Liver (tissue), 9 donors: ENCODE data around the gene TMEM183A. TPM values are rescaled to one million over a fixed set of nuclear protein-coding genes. Genes with fewer than 3 reads are reported as not detected.

Source experiments
- DNase-seq: peaks from one replicate; pipeline ENCODE4 v3.0.0-alpha.2; 2017; ENCODE audit warnings: low spot score
- H3K27ac ChIP-seq, 2 donors: one replicate each; pipeline ENCODE4 v1.7.0; 2013; ENCODE audit warnings: inconsistent platforms in 2 of 2, low read length in 2 of 2, control low read depth in 1 of 2, low read depth in 1 of 2, mild to moderate bottlenecking in 1 of 2
- H3K27me3 ChIP-seq, 4 donors: one replicate each; pipeline versions ENCODE4 v1.6.1 to v1.7.0; 2013; ENCODE audit warnings: low read length in 3 of 4, inconsistent platforms in 1 of 4, mild to moderate bottlenecking in 1 of 4, moderate library complexity in 1 of 4; ENCODE audit not compliant: control insufficient read depth in 4 of 4, insufficient read depth in 4 of 4
- H3K36me3 ChIP-seq, 4 donors: one replicate each; pipeline versions ENCODE4 v1.6.1 to v1.7.0; 2013; ENCODE audit warnings: low read length in 3 of 4, mild to moderate bottlenecking in 3 of 4, low read depth in 1 of 4, moderate library complexity in 1 of 4; ENCODE audit not compliant: control insufficient read depth in 4 of 4, insufficient read depth in 3 of 4
- H3K4me1 ChIP-seq, 4 donors: one replicate each; pipeline versions ENCODE4 v1.6.1 to v1.7.0; 2013; ENCODE audit warnings: low read length in 3 of 4, mild to moderate bottlenecking in 3 of 4, moderate library complexity in 1 of 4; ENCODE audit not compliant: control insufficient read depth in 4 of 4, insufficient read depth in 4 of 4
- H3K4me3 ChIP-seq, 3 donors: one replicate each; pipeline versions ENCODE4 v1.6.1 to v1.7.0; 2013; ENCODE audit warnings: low read length in 3 of 3, control low read depth in 1 of 3, low read depth in 1 of 3, mild to moderate bottlenecking in 1 of 3
- H3K9ac ChIP-seq, 2 donors: one replicate each; pipeline ENCODE4 v1.7.0; 2013; ENCODE audit warnings: low read length in 2 of 2, mild to moderate bottlenecking in 2 of 2, moderate library complexity in 2 of 2, control low read depth in 1 of 2, low read depth in 1 of 2
- H3K9me3 ChIP-seq, 4 donors: one replicate each; pipeline versions ENCODE4 v1.6.1 to v1.7.0; 2013; ENCODE audit warnings: low read length in 3 of 4; ENCODE audit not compliant: control insufficient read depth in 4 of 4
- EGR1 ChIP-seq, 2 donors: IDR thresholded peaks; 2 replicates each; pipeline ENCODE4 v1.6.1; 2016 to 2018; ENCODE audit warnings: antibody characterized with exemption in 2 of 2, low read depth in 2 of 2
- FOXA1 ChIP-seq: IDR thresholded peaks from 2 replicates; pipeline ENCODE4 v1.6.1; 2016; ENCODE audit warnings: antibody characterized with exemption
- FOXA2 ChIP-seq: IDR thresholded peaks from 2 replicates; pipeline ENCODE4 v1.6.1; 2016; ENCODE audit warnings: antibody characterized with exemption
- GABPA ChIP-seq, 2 donors: IDR thresholded peaks in 1 of 2; conservative IDR thresholded peaks in 1 of 2; 2 replicates each; pipeline ENCODE4 v1.6.1; 2016; ENCODE audit warnings: antibody characterized with exemption in 2 of 2, mild to moderate bottlenecking in 1 of 2, moderate library complexity in 1 of 2
- HNF4G ChIP-seq: IDR thresholded peaks from 2 replicates; pipeline ENCODE4 v1.6.1; 2016; ENCODE audit warnings: antibody characterized with exemption
- NR2F2 ChIP-seq: IDR thresholded peaks from 2 replicates; pipeline ENCODE4 v1.6.1; 2016; ENCODE audit warnings: antibody characterized with exemption
- RAD21 ChIP-seq, 2 donors: IDR thresholded peaks; 2 replicates each; pipeline ENCODE4 v1.6.1; 2016; ENCODE audit warnings: antibody characterized with exemption in 2 of 2, mild to moderate bottlenecking in 2 of 2
- RXRA ChIP-seq, 2 donors: IDR thresholded peaks; 2 replicates each; pipeline ENCODE4 v1.6.1; 2017 to 2018; ENCODE audit warnings: antibody characterized with exemption in 2 of 2, mild to moderate bottlenecking in 1 of 2
- SP1 ChIP-seq: IDR thresholded peaks from 2 replicates; pipeline ENCODE4 v1.6.1; 2018; ENCODE audit warnings: antibody characterized with exemption, mild to moderate bottlenecking
- TAF1 ChIP-seq: conservative IDR thresholded peaks from 2 replicates; pipeline ENCODE4 v1.6.1; 2016; ENCODE audit warnings: antibody characterized with exemption, mild to moderate bottlenecking
- YY1 ChIP-seq: IDR thresholded peaks from 2 replicates; pipeline ENCODE4 v1.6.1; 2016; ENCODE audit warnings: antibody characterized with exemption, mild to moderate bottlenecking
- WGBS: extraction: QIAGEN DNeasy Blood & Tissue Kit; methylation state at CpG from one replicate; pipeline ENCODE4 v1.1.7; 2013; 5-methylcytosine and 5-hydroxymethylcytosine counted together
- polyA plus RNA-seq, 2 donors: library from polyadenylated mRNA; stranded (reverse) in 1 of 2; unstranded in 1 of 2; fragments of 200-250 nt in 1 of 2; fragments of >200 nt in 1 of 2; fragmentation: Nextera tagmentation in 1 of 2; extraction: Ambion mirVana in 1 of 2; gene quantifications; one replicate each; pipeline versions ENCODE4 v1.2.1 to v1.2.3, GENCODE V29; 2013 to 2015
- total RNA-seq, 2 donors: library from RNA; depleted of rRNA; stranded (reverse); fragments of >200 nt; gene quantifications; one replicate each; pipeline ENCODE4 v1.2.3, GENCODE V29; 2014
- TF ChIP-seq, protein P1 (sequence below): IDR thresholded peaks from 2 replicates; pipeline ENCODE4 v1.6.1; 2016; ENCODE audit warnings: antibody characterized with exemption
- TF ChIP-seq, protein P2 (sequence below): IDR thresholded peaks from 2 replicates; pipeline ENCODE4 v1.6.1; 2016; ENCODE audit warnings: antibody characterized with exemption
- TF ChIP-seq, protein P3 (sequence below): IDR thresholded peaks from 2 replicates; pipeline ENCODE4 v1.6.1; 2016; ENCODE audit warnings: antibody characterized with exemption, mild to moderate bottlenecking
- TF ChIP-seq, protein P4 (sequence below): IDR thresholded peaks from 2 replicates; pipeline ENCODE4 v1.6.1; 2016; ENCODE audit warnings: antibody characterized with exemption
- donor health status: healthy.
- donor health status: healthy.
- donor health status: healthy.
- donor health status: healthy.
- donor health status: healthy.

The TMEM183A gene
- total and polyA plus RNA-seq, 4 donors = 21.0 to 48.9 (median 35.5) TPM

DNA sequence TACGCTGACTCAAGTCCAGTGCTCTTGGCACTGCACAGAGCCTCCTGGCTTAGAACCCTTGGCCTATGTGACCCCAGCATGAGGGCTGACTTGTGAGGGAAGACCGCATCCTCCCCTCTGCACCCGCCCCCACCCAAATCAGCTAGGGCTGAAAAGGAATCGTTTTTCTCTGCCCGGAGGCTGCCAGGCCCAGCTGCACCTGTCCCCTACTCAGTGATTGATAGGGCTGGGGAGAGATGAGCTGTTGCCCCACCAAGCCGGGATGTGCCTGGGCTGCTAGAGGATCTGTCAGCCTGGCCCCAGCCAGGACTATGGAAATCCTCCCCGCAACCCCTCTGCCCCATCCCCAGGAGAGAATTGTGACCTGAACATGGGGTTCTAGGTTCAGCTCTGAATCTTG lies 58.0 kb downstream of the TMEM183A start (continued):
- TF ChIP-seq, protein P1, sequence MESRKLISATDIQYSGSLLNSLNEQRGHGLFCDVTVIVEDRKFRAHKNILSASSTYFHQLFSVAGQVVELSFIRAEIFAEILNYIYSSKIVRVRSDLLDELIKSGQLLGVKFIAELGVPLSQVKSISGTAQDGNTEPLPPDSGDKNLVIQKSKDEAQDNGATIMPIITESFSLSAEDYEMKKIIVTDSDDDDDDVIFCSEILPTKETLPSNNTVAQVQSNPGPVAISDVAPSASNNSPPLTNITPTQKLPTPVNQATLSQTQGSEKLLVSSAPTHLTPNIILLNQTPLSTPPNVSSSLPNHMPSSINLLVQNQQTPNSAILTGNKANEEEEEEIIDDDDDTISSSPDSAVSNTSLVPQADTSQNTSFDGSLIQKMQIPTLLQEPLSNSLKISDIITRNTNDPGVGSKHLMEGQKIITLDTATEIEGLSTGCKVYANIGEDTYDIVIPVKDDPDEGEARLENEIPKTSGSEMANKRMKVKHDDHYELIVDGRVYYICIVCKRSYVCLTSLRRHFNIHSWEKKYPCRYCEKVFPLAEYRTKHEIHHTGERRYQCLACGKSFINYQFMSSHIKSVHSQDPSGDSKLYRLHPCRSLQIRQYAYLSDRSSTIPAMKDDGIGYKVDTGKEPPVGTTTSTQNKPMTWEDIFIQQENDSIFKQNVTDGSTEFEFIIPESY = no peak
- TF ChIP-seq GABPA (IDR thresholded peaks at IDR 0.05 in 1 of 2, conservative IDR thresholded peaks at IDR 0.05 in 1 of 2) (no peak), YY1 (no peak)

DNA sequence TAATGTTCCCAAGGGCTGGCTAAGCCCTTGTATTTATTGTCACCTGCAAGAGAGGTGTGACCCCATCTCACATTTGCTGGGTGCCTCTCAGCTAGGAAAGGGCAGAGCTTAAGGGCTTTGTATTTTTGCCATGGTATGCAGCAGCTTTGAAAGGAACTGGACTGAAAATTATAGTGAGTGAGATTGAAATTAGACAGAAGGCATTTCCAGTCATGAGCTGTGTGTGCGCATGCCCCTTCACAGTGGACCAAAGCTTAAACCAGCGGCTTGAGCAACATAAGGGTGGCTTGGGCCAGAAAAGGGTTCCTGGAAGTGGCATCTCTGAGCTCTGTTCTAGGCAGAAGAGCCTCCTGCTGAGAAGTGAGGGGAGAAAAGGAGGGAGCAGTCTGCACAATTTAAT lies 58.8 kb downstream of the TMEM183A start:
- H3K4me3 ChIP-seq = no peak overlapping the region
- TF ChIP-seq HNF4G (no peak), TAF1 (no peak), SP1 (no peak), RAD21 (IDR thresholded peaks at IDR 0.05) (no peak)
- no peak overlapping the region for H3K9ac ChIP-seq
- H3K36me3 ChIP-seq = no peaks in the 10 kb centered on the region
- no peaks in the 10 kb centered on the region for H3K9me3 ChIP-seq
- 90% methylated on average over 2 of the region's 2 CpGs for WGBS
- H3K27ac ChIP-seq = no peak overlapping the region
- DNase-seq = no peak
- H3K27me3 ChIP-seq = no peaks in the 10 kb centered on the region
- H3K4me1 ChIP-seq = no peaks in the 10 kb centered on the region

DNA sequence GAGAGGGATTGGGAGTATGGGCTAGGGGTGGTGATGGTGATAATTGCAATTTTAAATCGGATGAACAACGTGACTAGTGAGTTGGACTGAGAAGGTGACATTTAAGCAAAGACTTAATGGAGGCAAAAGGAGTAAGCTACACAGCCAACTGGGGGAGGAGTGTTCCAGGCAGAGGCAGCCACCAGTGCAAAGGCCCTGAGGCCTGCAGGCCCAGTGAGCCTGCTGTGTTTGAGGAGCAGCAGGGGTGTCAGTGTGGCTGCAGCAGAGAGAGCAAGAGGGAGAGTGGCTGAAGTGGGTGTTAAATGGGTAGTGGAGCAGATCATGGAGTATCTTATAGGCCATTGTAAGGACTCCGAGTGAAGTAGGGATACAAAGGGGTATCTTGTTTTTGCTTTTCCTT lies 59.8 kb downstream of the TMEM183A start:
- no peak overlapping the region for H3K27ac ChIP-seq
- no peak overlapping the region for H3K9ac ChIP-seq
- H3K4me3 ChIP-seq = no peak overlapping the region
- no peaks in the 10 kb centered on the region for H3K36me3 ChIP-seq
- DNase-seq = no peak
- no peak for TF ChIP-seq HNF4G
- TF ChIP-seq RXRA (IDR thresholded peaks at IDR 0.05) = no peak
- no peak for TF ChIP-seq YY1
- TF ChIP-seq GABPA (IDR thresholded peaks at IDR 0.05 in 1 of 2, conservative IDR thresholded peaks at IDR 0.05 in 1 of 2) = no peak
- no peak for TF ChIP-seq TAF1
- TF ChIP-seq, protein P2, sequence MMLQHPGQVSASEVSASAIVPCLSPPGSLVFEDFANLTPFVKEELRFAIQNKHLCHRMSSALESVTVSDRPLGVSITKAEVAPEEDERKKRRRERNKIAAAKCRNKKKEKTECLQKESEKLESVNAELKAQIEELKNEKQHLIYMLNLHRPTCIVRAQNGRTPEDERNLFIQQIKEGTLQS = no peak
- no peak for TF ChIP-seq NR2F2
- no peak for TF ChIP-seq RAD21 (IDR thresholded peaks at IDR 0.05)
- TF ChIP-seq FOXA1 = no peak
- no peak for TF ChIP-seq FOXA2
- TF ChIP-seq SP1 = no peak
- TF ChIP-seq, protein P3, sequence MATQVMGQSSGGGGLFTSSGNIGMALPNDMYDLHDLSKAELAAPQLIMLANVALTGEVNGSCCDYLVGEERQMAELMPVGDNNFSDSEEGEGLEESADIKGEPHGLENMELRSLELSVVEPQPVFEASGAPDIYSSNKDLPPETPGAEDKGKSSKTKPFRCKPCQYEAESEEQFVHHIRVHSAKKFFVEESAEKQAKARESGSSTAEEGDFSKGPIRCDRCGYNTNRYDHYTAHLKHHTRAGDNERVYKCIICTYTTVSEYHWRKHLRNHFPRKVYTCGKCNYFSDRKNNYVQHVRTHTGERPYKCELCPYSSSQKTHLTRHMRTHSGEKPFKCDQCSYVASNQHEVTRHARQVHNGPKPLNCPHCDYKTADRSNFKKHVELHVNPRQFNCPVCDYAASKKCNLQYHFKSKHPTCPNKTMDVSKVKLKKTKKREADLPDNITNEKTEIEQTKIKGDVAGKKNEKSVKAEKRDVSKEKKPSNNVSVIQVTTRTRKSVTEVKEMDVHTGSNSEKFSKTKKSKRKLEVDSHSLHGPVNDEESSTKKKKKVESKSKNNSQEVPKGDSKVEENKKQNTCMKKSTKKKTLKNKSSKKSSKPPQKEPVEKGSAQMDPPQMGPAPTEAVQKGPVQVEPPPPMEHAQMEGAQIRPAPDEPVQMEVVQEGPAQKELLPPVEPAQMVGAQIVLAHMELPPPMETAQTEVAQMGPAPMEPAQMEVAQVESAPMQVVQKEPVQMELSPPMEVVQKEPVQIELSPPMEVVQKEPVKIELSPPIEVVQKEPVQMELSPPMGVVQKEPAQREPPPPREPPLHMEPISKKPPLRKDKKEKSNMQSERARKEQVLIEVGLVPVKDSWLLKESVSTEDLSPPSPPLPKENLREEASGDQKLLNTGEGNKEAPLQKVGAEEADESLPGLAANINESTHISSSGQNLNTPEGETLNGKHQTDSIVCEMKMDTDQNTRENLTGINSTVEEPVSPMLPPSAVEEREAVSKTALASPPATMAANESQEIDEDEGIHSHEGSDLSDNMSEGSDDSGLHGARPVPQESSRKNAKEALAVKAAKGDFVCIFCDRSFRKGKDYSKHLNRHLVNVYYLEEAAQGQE = no peak
- no peak for TF ChIP-seq EGR1 (IDR thresholded peaks at IDR 0.05; ENCODE audit: low read depth in 2 of 2)
- TF ChIP-seq, protein P4, sequence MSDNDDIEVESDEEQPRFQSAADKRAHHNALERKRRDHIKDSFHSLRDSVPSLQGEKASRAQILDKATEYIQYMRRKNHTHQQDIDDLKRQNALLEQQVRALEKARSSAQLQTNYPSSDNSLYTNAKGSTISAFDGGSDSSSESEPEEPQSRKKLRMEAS = no peak
- H3K27me3 ChIP-seq = no peaks in the 10 kb centered on the region
- 91% methylated on average over 3 of the region's 3 CpGs for WGBS
- H3K4me1 ChIP-seq = no peaks in the 10 kb centered on the region
- H3K9me3 ChIP-seq = no peaks in the 10 kb centered on the region
